ENCODE measurements around the gene EVC2. TPM values are rescaled to one million over a fixed set of nuclear protein-coding genes. Genes with fewer than 3 reads are reported as not detected.

EVC2 gene
- total RNA-seq, 1 experiment from 2014 or later, result 7.8 TPM

GRCh38 chr4:5710065-5710960 is 2.0 kb upstream of the EVC2 start:
- Histone ChIP-seq H2BK20ac (ENCODE audit: low read depth, low read length, poor library complexity, severe bottlenecking) (no peak overlapping the region), H3K4me2 (ENCODE audit: insufficient read depth, insufficient read length, low read length) (peak overlapping the region; percentile 46), H2BK15ac (ENCODE audit: low read depth, low read length) (no peak overlapping the region), H3T11ph (ENCODE audit: low read length) (no peak overlapping the region), H3K23ac (ENCODE audit: insufficient read length, low read depth, low read length) (no peak overlapping the region), H3K23me2 (ENCODE audit: insufficient read length, low read depth, low read length, poor library complexity, severe bottlenecking) (peaks cover 23% of the 10 kb centered on the region), H3K27me3 (ENCODE audit: insufficient read depth, low read length) (peaks cover 5% of the 10 kb centered on the region; the same call in 1 of the 2 replicates), H3K14ac (ENCODE audit: insufficient read depth, low read length) (no peak overlapping the region), H2AK5ac (ENCODE audit: insufficient read length, low read length) (no peak overlapping the region), H3K56ac (ENCODE audit: insufficient read length, low read depth, low read length) (no peak overlapping the region), H4K8ac (replicated peaks; ENCODE audit: insufficient read length, low read depth, low read length) (no peak overlapping the region), H3K9me3 (ENCODE audit: control insufficient read depth, low read depth, low read length) (no peaks in the 10 kb centered on the region), H2AFZ (ENCODE audit: low read length) (peak overlapping the region; percentile 26), H3K9ac (ENCODE audit: extremely low read depth, insufficient read length, low read length) (no peak overlapping the region), H3K79me2 (ENCODE audit: insufficient read depth, low read length) (no peaks in the 10 kb centered on the region; the same call in 1 of the 2 replicates), H2BK12ac (ENCODE audit: insufficient read length, low read depth, low read length) (no peak overlapping the region), H3K18ac (ENCODE audit: insufficient read length, low read depth, low read length) (no peak overlapping the region), H4K91ac (ENCODE audit: insufficient read length, low read depth, low read length) (no peak overlapping the region), H3K4ac (ENCODE audit: low read depth, low read length) (no peak overlapping the region), H4K20me1 (ENCODE audit: control insufficient read depth, insufficient read depth, insufficient read length) (no peaks in the 10 kb centered on the region), H4K5ac (ENCODE audit: insufficient read length, low read depth, low read length) (no peak overlapping the region), H2BK5ac (ENCODE audit: insufficient read length, low read length) (no peak overlapping the region), H3K27ac (ENCODE audit: insufficient read length, low read depth, low read length) (no peak overlapping the region), H2BK120ac (ENCODE audit: low read depth, low read length, poor library complexity, severe bottlenecking) (no peak overlapping the region), H3K4me1 (ENCODE audit: insufficient read depth, low read length) (no peaks in the 10 kb centered on the region), H3K79me1 (ENCODE audit: insufficient read depth, low read depth, low read length, poor library complexity, severe bottlenecking) (no peaks in the 10 kb centered on the region)
- Mint-ChIP-seq H3K9me3 (peaks cover 10 to 12% of the 10 kb centered on the region in 2 experiments), H3K27ac (peak overlapping the region in 1 of 3 experiments; percentile 3; a peak in 2 of 7 replicates), H3K36me3 (ENCODE audit: insufficient read depth in 1 of 3, low read depth in 3 of 3) (peaks cover 11 to 29% (median 19%) of the 10 kb centered on the region in 3 experiments), H3K27me3 (ENCODE audit: low read depth) (peaks cover 26% of the 10 kb centered on the region), H3K4me1 (peaks cover 19 to 34% of the 10 kb centered on the region in 2 experiments), H3K4me3 (peak overlapping the region; percentile 66 to 80)
- no peak for DNase-seq
- TF ChIP-seq CTCF (conservative IDR thresholded peaks at IDR 0.05), result peak; percentile 60
- WGBS (ENCODE audit: extremely low coverage, insufficient read length, low lambda C conversion rate), result no CpG with 5 or more reads among the region's 13 CpGs
